Right hindlimb (tissue), 1 donor: ENCODE measurements around the gene ADAM10.

Experiments
- DNase-seq: peaks from one replicate; pipeline ENCODE4 v3.0.0-alpha.2; 2018

The ADAM10 gene

GRCh38 chr15:58549013-58549784 lies 200.3 kb downstream of the ADAM10 start:
- peak; percentile 52 for DNase-seq

- no peak for DNase-seq
Observed at GRCh38 chr15:58548308-58549012, 201.0 kb downstream of the ADAM10 start.

- no peak for DNase-seq
Observed at GRCh38 chr15:58547628-58548307, 201.7 kb downstream of the ADAM10 start.

- DNase-seq, result no peak
Observed at GRCh38 chr15:58546635-58547627, 202.6 kb downstream of the ADAM10 start.

GRCh38 chr15:58546066-58546591 lies 203.4 kb downstream of the ADAM10 start:
- no peak for DNase-seq

- DNase-seq, result no peak
Observed at GRCh38 chr15:58545307-58546065, 204.0 kb downstream of the ADAM10 start.

GRCh38 chr15:58544756-58545155 lies 204.8 kb downstream of the ADAM10 start:
- no peak for DNase-seq

GRCh38 chr15:58543664-58544335 lies 205.7 kb downstream of the ADAM10 start:
- no peak for DNase-seq

- no peak for DNase-seq
Observed at GRCh38 chr15:58541410-58542087, 208.0 kb downstream of the ADAM10 start.

- DNase-seq, result no peak
Observed at GRCh38 chr15:58539548-58539947, 210.0 kb downstream of the ADAM10 start.

GRCh38 chr15:58538901-58539300 lies 210.6 kb downstream of the ADAM10 start:
- DNase-seq, result no peak
